Fibroblast of lung (primary cell): ENCODE measurements around the gene DDHD1. TPM values are rescaled to one million over a fixed set of nuclear protein-coding genes. Genes with fewer than 3 reads are reported as not detected.

Source experiments
- DNase-seq, 2 donors: peaks; one replicate each; pipeline versions ENCODE4 v3.0.0 to v3.0.0-alpha.2; 2010; ENCODE audit warnings: low read depth in 2 of 2
- H2AFZ ChIP-seq: 2 replicates; pipeline ENCODE4 v1.5.1; 2012; ENCODE audit warnings: low read length, control low read depth, inconsistent platforms
- H3K27ac ChIP-seq: 2 replicates; pipeline ENCODE4 v1.5.1; 2011; ENCODE audit warnings: low read length, control low read depth; ENCODE audit not compliant: insufficient read depth
- H3K27me3 ChIP-seq: 2 replicates; pipeline ENCODE4 v1.5.1; 2011; ENCODE audit warnings: mild to moderate bottlenecking, low read length; ENCODE audit not compliant: control insufficient read depth, insufficient read depth
- H3K36me3 ChIP-seq: 2 replicates; pipeline ENCODE4 v1.5.1; 2011; ENCODE audit warnings: low read length; ENCODE audit not compliant: control insufficient read depth, insufficient read depth
- H3K4me1 ChIP-seq: 2 replicates; pipeline ENCODE4 v1.5.1; 2011; ENCODE audit warnings: low read length; ENCODE audit not compliant: control insufficient read depth, insufficient read depth; ENCODE audit errors: extremely low read depth
- H3K4me2 ChIP-seq: 2 replicates; pipeline ENCODE4 v1.5.1; 2011; ENCODE audit warnings: low read length, control low read depth; ENCODE audit not compliant: insufficient read depth; ENCODE audit errors: extremely low read depth
- H3K4me3 ChIP-seq, 4 experiments: fragments of 200-600 bp in 1 of 4; sonication (generic) in 1 of 4; replicated peaks in 1 of 4; 2 replicates each; pipeline ENCODE4 v1.5.1; 2011 to 2016; ENCODE audit warnings: low read length in 4 of 4, low read depth in 3 of 4, mild to moderate bottlenecking in 3 of 4, control low read depth in 2 of 4, inconsistent platforms in 1 of 4, mixed read lengths in 1 of 4; ENCODE audit not compliant: insufficient read depth in 1 of 4; ENCODE audit errors: control extremely low read depth in 1 of 4
- H3K79me2 ChIP-seq: 2 replicates; pipeline ENCODE4 v1.5.1; 2012; ENCODE audit warnings: mild to moderate bottlenecking, low read length, inconsistent platforms; ENCODE audit not compliant: control insufficient read depth, insufficient read depth
- H3K9ac ChIP-seq: 2 replicates; pipeline ENCODE4 v1.5.1; 2011; ENCODE audit warnings: mild to moderate bottlenecking, low read length, control low read depth; ENCODE audit not compliant: insufficient read depth
- H3K9me3 ChIP-seq: 2 replicates; pipeline ENCODE4 v1.5.1; 2012; ENCODE audit warnings: low read depth, low read length; ENCODE audit not compliant: control insufficient read depth, insufficient read depth
- H4K20me1 ChIP-seq: 2 replicates; pipeline ENCODE4 v1.5.1; 2011; ENCODE audit warnings: low read length; ENCODE audit not compliant: control insufficient read depth, insufficient read depth; ENCODE audit errors: extremely low read depth
- CTCF ChIP-seq, 2 donors: IDR thresholded peaks in 1 of 2; conservative IDR thresholded peaks in 1 of 2; 1 replicate in 1 of 2; 2 replicates in 1 of 2; pipeline ENCODE4 v1.5.1; 2011 to 2012; ENCODE audit warnings: low read length in 2 of 2, control low read depth in 1 of 2, inconsistent platforms in 1 of 2, low read depth in 1 of 2, mild to moderate bottlenecking in 1 of 2
- EZH2 ChIP-seq: IDR thresholded peaks from 2 replicates; pipeline ENCODE4 v1.5.1; 2012; ENCODE audit warnings: low read length, control low read depth, mild to moderate bottlenecking; ENCODE audit errors: missing control alignments
- polyA plus RNA-seq, 2 donors: library from polyadenylated mRNA; depleted of rRNA in 1 of 2; stranded (reverse) in 1 of 2; unstranded in 1 of 2; fragments of >200 nt; gene quantifications; 2 replicates each; pipeline ENCODE4 v1.2.1, GENCODE V29; 2011 to 2012; ENCODE audit warnings: missing spikeins in 1 of 2
- total RNA-seq: library from RNA; depleted of rRNA; stranded (reverse); fragments of >200 nt; gene quantifications from 2 replicates; pipeline ENCODE4 v1.2.1, GENCODE V29; 2014

The DDHD1 gene
- total and polyA plus RNA-seq, 2 donors (not counting 1 experiment from before 2014, with no cell fraction given): 13.6 to 30.6 TPM

- Histone ChIP-seq H4K20me1 (no peaks in the 10 kb centered on the region), H3K9ac (no peak overlapping the region), H3K79me2 (no peaks in the 10 kb centered on the region), H3K4me2 (no peak overlapping the region), H2AFZ (no peak overlapping the region), H3K27me3 (no peaks in the 10 kb centered on the region), H3K4me1 (peaks cover 6% of the 10 kb centered on the region), H3K27ac (no peak overlapping the region), H3K9me3 (no peaks in the 10 kb centered on the region), H3K4me3 (no peak overlapping the region), H3K36me3 (no peaks in the 10 kb centered on the region)
- no peak for TF ChIP-seq CTCF (conservative IDR thresholded peaks at IDR 0.05 in 1 of 2, IDR thresholded peaks at IDR 0.05 in 1 of 2; ENCODE audit: low read depth in 1 of 2, low read length in 2 of 2)
- no peak for TF ChIP-seq EZH2
- DNase-seq: no peak
These were observed 126.1 kb downstream of the DDHD1 start for GRCh38 chr14:53027041-53027440.

- no peak for TF ChIP-seq CTCF (conservative IDR thresholded peaks at IDR 0.05 in 1 of 2, IDR thresholded peaks at IDR 0.05 in 1 of 2; ENCODE audit: low read depth in 1 of 2, low read length in 2 of 2)
- no peak for TF ChIP-seq EZH2
- Histone ChIP-seq H3K27me3 (no peaks in the 10 kb centered on the region), H3K4me3 (no peak overlapping the region), H3K4me2 (no peak overlapping the region), H3K9me3 (no peaks in the 10 kb centered on the region), H3K4me1 (no peaks in the 10 kb centered on the region), H2AFZ (no peak overlapping the region), H4K20me1 (no peaks in the 10 kb centered on the region), H3K79me2 (no peaks in the 10 kb centered on the region), H3K36me3 (no peaks in the 10 kb centered on the region), H3K27ac (no peak overlapping the region), H3K9ac (no peak overlapping the region)
- no peak for DNase-seq
These were observed 129.8 kb downstream of the DDHD1 start for GRCh38 chr14:53023325-53023724.

- H3K4me1 ChIP-seq: no peaks in the 10 kb centered on the region
- H3K4me2 ChIP-seq: no peak overlapping the region
- no peak overlapping the region for H3K4me3 ChIP-seq
- DNase-seq: peak in 1 of 2 donors; percentile 67
- H4K20me1 ChIP-seq: no peaks in the 10 kb centered on the region
- no peaks in the 10 kb centered on the region for H3K9me3 ChIP-seq
- no peaks in the 10 kb centered on the region for H3K79me2 ChIP-seq
- no peak for TF ChIP-seq CTCF (conservative IDR thresholded peaks at IDR 0.05 in 1 of 2, IDR thresholded peaks at IDR 0.05 in 1 of 2; ENCODE audit: low read depth in 1 of 2, low read length in 2 of 2)
- TF ChIP-seq EZH2: no peak
- H3K27ac ChIP-seq: no peak overlapping the region
- H2AFZ ChIP-seq: no peak overlapping the region
- no peaks in the 10 kb centered on the region for H3K27me3 ChIP-seq
- no peaks in the 10 kb centered on the region for H3K36me3 ChIP-seq
- no peak overlapping the region for H3K9ac ChIP-seq
These were observed 130.5 kb downstream of the DDHD1 start for GRCh38 chr14:53022593-53022992.
